Stimulated activated CD8-positive, alpha-beta memory T cell treated with anti-CD3 and anti-CD28 coated beads, Interleukin-7, amount 100 ng/mL, for 24 hours (primary cell): Measurements from ENCODE around the gene HOXD4.

Experiments
- DNase-seq: peaks from one replicate; pipeline ENCODE4 v3.0.0-alpha.2; 2020; ENCODE audit warnings: low read depth

The HOXD4 gene

GRCh38 chr2:176187899-176188773, 36.8 kb downstream of the HOXD4 start, which contains the start of gene HOXD1:
Gene HOXD1 (plus strand): TSS chr2:176188668. CDS start chr2:176188802, 134 bp downstream.
- DNase-seq, result no peak

GRCh38 chr2:176188774-176189680, 37.7 kb downstream of the HOXD4 start:
- DNase-seq, result no peak

GRCh38 chr2:176189681-176190641, 38.6 kb downstream of the HOXD4 start:
- no peak for DNase-seq

GRCh38 chr2:176192351-176192750, 41.0 kb downstream of the HOXD4 start:
- no peak for DNase-seq

GRCh38 chr2:176193048-176193447, 41.7 kb downstream of the HOXD4 start:
- no peak for DNase-seq

GRCh38 chr2:176199902-176200301, 48.6 kb downstream of the HOXD4 start:
- DNase-seq, result no peak

GRCh38 chr2:176200971-176201370, 49.6 kb downstream of the HOXD4 start:
- DNase-seq, result no peak

- DNase-seq, result no peak
Observed at GRCh38 chr2:176202491-176202890, 51.1 kb downstream of the HOXD4 start.
